Measurements from ENCODE around the gene MAP3K10. TPM values are rescaled to one million over a fixed set of nuclear protein-coding genes. Genes with fewer than 3 reads are reported as not detected.
A peak's percentile ranks its signal among the peaks of the same experiment; 100 is the strongest.

Gene MAP3K10
- total and polyA plus RNA-seq, 4 experiments from 2014 or later, result 2.0 to 30.2 (median 28.4) TPM; not detected in 1

GRCh38 chr19:40224342-40225150 is 33.3 kb downstream of the MAP3K10 start:
- ChIA-PET POLR2A (ENCODE audit: partially characterized antibody) (no interaction called here), CTCF (ENCODE audit: partially characterized antibody) (interaction anchor here (0.5 kb wide), 1 partner anchor 149 kb away, joined by 3 read pairs; no protein-coding TSS in a partner anchor)
- H3K27me3 Mint-ChIP-seq, result peaks cover 37 to 38% of the 10 kb centered on the region in 2 donors
- Histone ChIP-seq H3K27ac (ENCODE audit: low read depth, low read length) (no peak overlapping the region), H3K4me3 (ENCODE audit: low read length in 2 of 2) (no peak overlapping the region), H3K27me3 (ENCODE audit: insufficient read depth, low read length) (peaks cover 23% of the 10 kb centered on the region), H3K36me3 (ENCODE audit: insufficient read depth, low read length) (no peaks in the 10 kb centered on the region), H3K9me3 (ENCODE audit: control insufficient read depth in 1 of 2, low read length in 2 of 2) (no peaks in the 10 kb centered on the region), H3K4me1 (ENCODE audit: insufficient read depth, low read length) (peaks cover 21% of the 10 kb centered on the region)
- peaks cover 0 to 5% of the 10 kb centered on the region in 2 donors for H3K36me3 Mint-ChIP-seq
- peak overlapping the region in 1 of 8 donors; percentile 50 for H3K4me3 Mint-ChIP-seq
- peaks cover 12 to 28% (median 15%) of the 10 kb centered on the region in 4 donors for H3K4me1 Mint-ChIP-seq
- intact Hi-C loops (cut with micrococcal nuclease), result no loop called here
- H3K9me3 Mint-ChIP-seq, result peaks cover 0 to 5% (median 2%) of the 10 kb centered on the region in 8 donors
- no peak for DNase-seq
- peak overlapping the region in 1 of 7 donors; percentile 54 for H3K27ac Mint-ChIP-seq

- H3K27ac Mint-ChIP-seq, result peak overlapping the region in 3 of 7 donors; percentile 49 to 63 (median 62)
- peaks cover 21% of the 10 kb centered on the region for H3K4me1 ChIP-seq (ENCODE audit: insufficient read depth, low read length)
- H3K27ac ChIP-seq (ENCODE audit: low read depth, low read length), result no peak overlapping the region
- no peak for DNase-seq
- H3K4me1 Mint-ChIP-seq, result peaks cover 12 to 29% (median 15%) of the 10 kb centered on the region in 4 donors
- H3K36me3 ChIP-seq (ENCODE audit: insufficient read depth, low read length), result no peaks in the 10 kb centered on the region
- H3K9me3 Mint-ChIP-seq, result peaks cover 0 to 5% (median 2%) of the 10 kb centered on the region in 8 donors
- CTCF ChIA-PET (ENCODE audit: partially characterized antibody), result interaction anchor here (0.5 kb wide), 1 partner anchor 148 kb away, joined by 3 read pairs; no protein-coding TSS in a partner anchor
- peaks cover 29 to 30% of the 10 kb centered on the region in 2 donors for H3K27me3 Mint-ChIP-seq
- H3K9me3 ChIP-seq (ENCODE audit: control insufficient read depth in 1 of 2, low read length in 2 of 2), result no peaks in the 10 kb centered on the region
- intact Hi-C loops (cut with micrococcal nuclease), result no loop called here
- peak overlapping the region in 7 of 8 donors; percentile 10 to 67 (median 58) for H3K4me3 Mint-ChIP-seq
- no peak overlapping the region for H3K4me3 ChIP-seq (ENCODE audit: low read length in 2 of 2)
- H3K36me3 Mint-ChIP-seq, result peaks cover 0 to 5% of the 10 kb centered on the region in 2 donors
- peaks cover 23% of the 10 kb centered on the region for H3K27me3 ChIP-seq (ENCODE audit: insufficient read depth, low read length)
- POLR2A ChIA-PET (ENCODE audit: partially characterized antibody), result no interaction called here
These were observed 34.4 kb downstream of the MAP3K10 start for GRCh38 chr19:40225440-40226305.

- no peak overlapping the region for H3K4me3 Mint-ChIP-seq
- Histone ChIP-seq H3K4me3 (ENCODE audit: low read length in 2 of 2) (no peak overlapping the region), H3K36me3 (ENCODE audit: insufficient read depth, low read length) (no peaks in the 10 kb centered on the region), H3K27ac (ENCODE audit: low read depth, low read length) (no peak overlapping the region), H3K27me3 (ENCODE audit: insufficient read depth, low read length) (peaks cover 23% of the 10 kb centered on the region), H3K9me3 (ENCODE audit: control insufficient read depth in 1 of 2, low read length in 2 of 2) (no peaks in the 10 kb centered on the region), H3K4me1 (ENCODE audit: insufficient read depth, low read length) (peaks cover 16% of the 10 kb centered on the region)
- CTCF ChIA-PET (ENCODE audit: partially characterized antibody), result interaction anchor here (1.3 kb wide), 1 partner anchor 84 kb away, joined by 3 read pairs; no protein-coding TSS in a partner anchor
- H3K4me1 Mint-ChIP-seq, result peaks cover 8 to 22% (median 15%) of the 10 kb centered on the region in 4 donors
- H3K27ac Mint-ChIP-seq, result no peak overlapping the region
- H3K36me3 Mint-ChIP-seq, result peaks cover 4 to 5% of the 10 kb centered on the region in 2 donors
- no peak for DNase-seq
- intact Hi-C loops (cut with micrococcal nuclease), result no loop called here
- peaks cover 21 to 24% of the 10 kb centered on the region in 2 donors for H3K27me3 Mint-ChIP-seq
- POLR2A ChIA-PET (ENCODE audit: partially characterized antibody), result interaction anchor here (0.7 kb wide), 1 partner anchor 37 kb away, joined by 3 read pairs; the partner anchor contains the start of gene MAP3K10
- H3K9me3 Mint-ChIP-seq, result peaks cover 0 to 5% (median 0%) of the 10 kb centered on the region in 8 donors
These were observed 37.1 kb downstream of the MAP3K10 start for GRCh38 chr19:40228346-40228745.

- intact Hi-C loops (cut with micrococcal nuclease), result no loop called here
- CTCF ChIA-PET (ENCODE audit: partially characterized antibody), result interaction anchor here (1.3 kb wide), 1 partner anchor 84 kb away, joined by 3 read pairs; no protein-coding TSS in a partner anchor
These were observed 37.6 kb downstream of the MAP3K10 start for GRCh38 chr19:40228863-40229262.

GRCh38 chr19:40229484-40229883 is 38.3 kb downstream of the MAP3K10 start:
- no peak overlapping the region for H3K27ac ChIP-seq (ENCODE audit: low read depth, low read length)
- Mint-ChIP-seq H3K27ac (no peak overlapping the region), H3K27me3 (peaks cover 15 to 17% of the 10 kb centered on the region in 2 donors), H3K9me3 (peaks cover 0 to 3% (median 0%) of the 10 kb centered on the region in 8 donors), H3K4me3 (no peak overlapping the region), H3K4me1 (peaks cover 8 to 22% (median 15%) of the 10 kb centered on the region in 4 donors), H3K36me3 (peaks cover 5 to 9% of the 10 kb centered on the region in 2 donors)
- ChIA-PET CTCF (ENCODE audit: partially characterized antibody) (no interaction called here), POLR2A (ENCODE audit: partially characterized antibody) (interaction anchor here (0.6 kb wide), 1 partner anchor 15 kb away, joined by 3 read pairs; no protein-coding TSS in a partner anchor)
- H3K4me1 ChIP-seq (ENCODE audit: insufficient read depth, low read length), result peaks cover 13% of the 10 kb centered on the region
- intact Hi-C loops (cut with micrococcal nuclease), result no loop called here
- no peak overlapping the region for H3K4me3 ChIP-seq (ENCODE audit: low read length in 2 of 2)
- peaks cover 17% of the 10 kb centered on the region for H3K27me3 ChIP-seq (ENCODE audit: insufficient read depth, low read length)
- H3K9me3 ChIP-seq (ENCODE audit: control insufficient read depth in 1 of 2, low read length in 2 of 2), result no peaks in the 10 kb centered on the region
- no peak for DNase-seq
- no peaks in the 10 kb centered on the region for H3K36me3 ChIP-seq (ENCODE audit: insufficient read depth, low read length)

More at GRCh38 chr19:40228863-40229262, 37.6 kb downstream of the MAP3K10 start:
- POLR2A ChIA-PET (ENCODE audit: partially characterized antibody), result interaction anchor here (0.6 to 0.7 kb wide), 2 partner anchors 14 to 37 kb away, joined by 3 read pairs; partner anchors contain the start of gene MAP3K10
- Mint-ChIP-seq H3K4me3 (no peak overlapping the region), H3K4me1 (peaks cover 8 to 22% (median 15%) of the 10 kb centered on the region in 4 donors), H3K27ac (no peak overlapping the region), H3K27me3 (peaks cover 19 to 21% of the 10 kb centered on the region in 2 donors), H3K36me3 (peaks cover 4 to 5% of the 10 kb centered on the region in 2 donors), H3K9me3 (peaks cover 0 to 3% (median 0%) of the 10 kb centered on the region in 8 donors)
- H3K4me3 ChIP-seq (ENCODE audit: low read length in 2 of 2), result no peak overlapping the region
- no peaks in the 10 kb centered on the region for H3K9me3 ChIP-seq (ENCODE audit: control insufficient read depth in 1 of 2, low read length in 2 of 2)
- no peaks in the 10 kb centered on the region for H3K36me3 ChIP-seq (ENCODE audit: insufficient read depth, low read length)
- peaks cover 23% of the 10 kb centered on the region for H3K27me3 ChIP-seq (ENCODE audit: insufficient read depth, low read length)
- no peak for DNase-seq
- H3K4me1 ChIP-seq (ENCODE audit: insufficient read depth, low read length), result peaks cover 13% of the 10 kb centered on the region
- H3K27ac ChIP-seq (ENCODE audit: low read depth, low read length), result no peak overlapping the region

GRCh38 chr19:40229926-40230417 is 38.7 kb downstream of the MAP3K10 start:
- Mint-ChIP-seq H3K27me3 (peaks cover 13 to 15% of the 10 kb centered on the region in 2 donors), H3K9me3 (peaks cover 0 to 3% (median 0%) of the 10 kb centered on the region in 8 donors), H3K36me3 (peaks cover 5 to 13% of the 10 kb centered on the region in 2 donors), H3K4me3 (no peak overlapping the region), H3K27ac (peak overlapping the region in 1 of 7 donors; percentile 47), H3K4me1 (peaks cover 8 to 22% (median 15%) of the 10 kb centered on the region in 4 donors)
- ChIA-PET CTCF (ENCODE audit: partially characterized antibody) (no interaction called here), POLR2A (ENCODE audit: partially characterized antibody) (no interaction called here)
- DNase-seq, result no peak
- H3K4me1 ChIP-seq (ENCODE audit: insufficient read depth, low read length), result peaks cover 13% of the 10 kb centered on the region
- H3K27ac ChIP-seq (ENCODE audit: low read depth, low read length), result no peak overlapping the region
- H3K9me3 ChIP-seq (ENCODE audit: control insufficient read depth in 1 of 2, low read length in 2 of 2), result no peaks in the 10 kb centered on the region
- H3K36me3 ChIP-seq (ENCODE audit: insufficient read depth, low read length), result peaks cover 3% of the 10 kb centered on the region
- H3K4me3 ChIP-seq (ENCODE audit: low read length in 2 of 2), result no peak overlapping the region
- intact Hi-C loops (cut with micrococcal nuclease), result no loop called here
- peaks cover 14% of the 10 kb centered on the region for H3K27me3 ChIP-seq (ENCODE audit: insufficient read depth, low read length)
